Stimulated activated CD4-positive, alpha-beta T cell treated with anti-CD3 and anti-CD28 coated beads, TNF-alpha, amount 100 ng/mL, for 48 hours (primary cell): ENCODE data around the gene METTL13.
"Not testable (repeated sequence)": the region's sequence is repeated elsewhere in the genome, so short reads cannot be mapped to it uniquely, and the experiment has no call there.

ENCODE experiments used
- DNase-seq, 3 donors: peaks; one replicate each; pipeline ENCODE4 v3.0.0-alpha.2; 2020; ENCODE audit warnings: low read depth in 3 of 3

The METTL13 gene

DNA sequence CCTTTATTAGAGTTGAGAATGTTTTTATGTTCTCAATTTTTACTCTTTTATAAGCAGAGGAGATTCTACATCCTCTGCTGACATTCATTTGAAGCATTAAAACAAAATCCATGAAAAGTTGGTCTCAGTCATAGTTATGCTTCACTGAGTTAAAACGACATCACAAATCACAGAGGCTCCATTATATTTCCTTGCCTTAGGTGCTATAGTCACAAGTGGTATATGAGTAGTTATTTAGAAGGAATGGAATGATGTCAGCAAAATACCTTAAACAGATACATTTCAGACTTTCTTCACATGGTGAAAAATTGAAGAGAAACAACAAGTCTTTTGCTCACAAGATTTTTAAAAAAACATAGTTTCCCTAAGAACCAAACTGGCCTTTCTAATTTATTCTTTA lies 11.7 kb upstream of the METTL13 start:
- no peak for DNase-seq

GRCh38 chr1:171772312-171772711 lies 9.1 kb upstream of the METTL13 start:
- no peak for DNase-seq

DNA sequence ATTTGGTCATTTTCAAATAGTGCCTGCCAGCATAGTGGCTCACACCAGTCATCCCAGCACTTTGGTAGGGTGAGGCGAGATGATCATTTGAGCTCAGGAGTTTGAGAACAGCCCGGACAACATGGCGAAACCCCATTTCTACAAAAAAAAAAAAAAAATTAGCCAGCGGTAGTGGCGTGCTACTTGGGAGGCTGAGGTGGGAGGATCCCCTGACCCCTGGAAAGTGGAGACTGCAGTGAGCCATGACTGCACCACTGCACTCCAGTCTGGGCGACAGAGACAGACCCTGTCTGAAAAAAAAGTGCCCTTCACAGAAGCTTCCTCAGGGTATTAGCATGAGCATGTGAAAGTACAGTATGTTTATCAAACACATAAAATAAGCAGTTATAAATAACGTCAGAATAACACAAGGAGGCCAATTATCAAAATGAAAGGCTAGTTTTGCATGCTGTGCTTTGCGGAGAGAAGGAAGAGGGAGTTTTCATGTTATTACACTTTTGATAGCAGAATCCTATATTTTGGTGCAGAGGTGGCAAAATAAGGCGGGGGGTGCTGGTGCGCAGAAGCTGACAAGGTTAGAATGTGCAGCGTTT lies 781 bp upstream of the METTL13 start:
- no peak for DNase-seq

- DNase-seq: no peak
These were observed 2.5 kb downstream of the METTL13 start for GRCh38 chr1:171783816-171784530.

DNA sequence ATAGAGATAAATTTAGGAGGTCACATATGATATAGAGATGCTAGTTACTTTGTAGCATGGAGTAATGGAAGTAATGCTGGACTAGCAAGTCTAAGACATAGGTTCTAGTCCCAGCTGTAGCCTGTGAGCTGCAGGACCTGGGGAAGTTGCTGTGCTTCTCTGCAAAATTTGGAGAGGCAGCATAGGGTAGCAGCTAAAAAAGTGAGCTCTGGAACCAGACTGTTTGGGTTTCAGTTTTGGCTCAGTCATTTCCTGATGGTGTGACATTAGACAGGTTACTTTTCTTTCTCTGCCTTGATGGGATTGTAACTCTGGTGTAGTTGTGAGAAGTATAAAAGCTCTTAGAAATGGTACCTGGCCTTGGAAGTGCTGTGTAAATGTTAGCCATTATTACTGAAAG lies 3.3 kb downstream of the METTL13 start:
- no peak for DNase-seq

- DNase-seq: no peak
These were observed 4.3 kb downstream of the METTL13 start for GRCh38 chr1:171785766-171786165.

GRCh38 chr1:171786534-171786933 lies 5.1 kb downstream of the METTL13 start:
- no peak for DNase-seq

- no peak for DNase-seq
These were observed 6.4 kb downstream of the METTL13 start for GRCh38 chr1:171787686-171788480.

DNA sequence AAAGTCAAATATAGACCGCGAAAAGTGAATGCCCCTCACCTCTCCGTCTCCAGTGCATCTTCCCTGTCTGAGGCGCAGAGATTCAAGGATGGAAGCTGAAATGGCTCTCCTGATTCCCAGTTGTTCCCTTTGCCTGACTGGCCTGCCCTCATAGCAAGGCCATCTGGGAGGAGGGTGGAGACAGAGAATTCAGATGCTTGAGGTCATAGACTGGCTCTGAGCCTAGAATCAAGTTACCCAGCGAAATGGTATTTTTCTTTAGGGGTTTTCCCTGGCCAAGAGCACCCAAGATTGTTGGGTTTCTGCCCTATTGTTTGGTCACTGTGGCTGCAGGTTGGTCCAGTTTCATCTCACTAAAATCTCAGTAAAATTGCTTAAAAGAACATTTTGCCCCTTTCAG lies 7.2 kb downstream of the METTL13 start:
- DNase-seq: no peak

DNA sequence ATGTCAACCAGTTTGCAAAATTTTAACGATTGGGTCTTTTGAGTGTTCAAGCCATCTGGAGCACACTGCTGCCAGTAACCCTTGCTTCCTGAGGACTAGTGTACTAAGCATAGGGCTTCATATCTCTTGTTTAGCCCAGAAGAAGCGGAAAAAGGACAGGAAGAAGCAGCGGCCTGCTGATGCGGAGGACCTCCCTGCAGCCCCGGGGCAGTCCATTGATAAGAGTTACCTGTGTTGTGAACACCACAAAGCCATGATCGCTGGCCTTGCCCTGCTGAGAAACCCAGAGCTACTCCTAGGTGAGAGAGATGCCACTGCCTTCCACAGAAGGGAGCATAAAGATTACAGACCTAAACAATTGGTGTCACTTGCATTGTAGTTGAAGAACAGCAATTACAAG lies 8.9 kb downstream of the METTL13 start:
- DNase-seq: no peak

DNA sequence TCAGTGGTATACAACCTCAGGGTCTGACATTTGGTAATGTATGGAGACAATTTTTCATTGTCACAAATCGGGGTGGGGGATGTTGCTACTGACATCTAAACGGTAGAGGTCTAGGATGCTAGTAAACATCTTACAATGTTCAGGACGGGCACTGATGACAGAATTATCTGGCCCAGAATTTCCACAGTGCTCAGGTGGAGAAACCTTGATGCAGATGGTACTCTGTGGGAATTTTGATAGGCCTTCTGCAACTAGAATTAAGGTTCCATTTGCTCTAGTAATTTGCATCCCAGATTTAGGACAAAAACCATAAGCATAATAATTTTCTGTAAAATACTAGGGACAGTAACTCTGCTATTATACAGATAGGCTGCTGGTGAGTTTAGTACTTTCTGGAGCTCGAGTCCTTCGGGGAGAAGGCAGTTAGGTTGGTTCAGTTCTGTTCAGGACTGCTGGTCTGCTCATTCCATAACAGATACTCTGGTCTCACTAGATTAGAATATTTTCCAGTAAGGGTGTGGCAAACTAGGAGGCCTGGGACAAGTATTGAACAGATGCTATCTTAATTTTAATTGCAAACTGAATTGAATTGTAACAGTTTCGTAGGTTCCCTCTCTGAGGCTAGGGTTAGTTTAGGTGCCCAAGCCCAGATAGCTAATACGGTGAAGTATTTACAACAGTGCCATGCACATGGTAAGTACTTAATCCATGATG lies 11.4 kb downstream of the METTL13 start:
- DNase-seq: no peak

DNA sequence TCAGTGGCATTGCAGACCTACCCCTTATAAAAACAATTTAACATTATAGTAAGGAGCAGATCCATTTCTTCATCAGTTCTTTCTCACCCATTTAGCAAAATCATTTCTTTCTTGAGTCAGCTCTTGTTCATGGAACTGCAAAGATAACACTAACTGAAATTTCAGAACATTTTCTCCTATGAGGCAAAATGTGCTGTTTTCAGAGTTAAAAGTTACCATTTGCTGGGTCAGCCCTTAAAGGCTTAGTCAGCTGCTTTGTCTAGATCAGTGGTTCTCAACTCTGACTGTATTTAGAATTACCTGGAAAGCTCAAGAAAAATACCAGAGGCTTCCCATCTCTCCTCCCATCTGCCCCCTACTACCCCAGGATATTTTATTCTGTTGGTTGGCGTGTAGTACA lies 12.2 kb downstream of the METTL13 start:
- no peak for DNase-seq

DNA sequence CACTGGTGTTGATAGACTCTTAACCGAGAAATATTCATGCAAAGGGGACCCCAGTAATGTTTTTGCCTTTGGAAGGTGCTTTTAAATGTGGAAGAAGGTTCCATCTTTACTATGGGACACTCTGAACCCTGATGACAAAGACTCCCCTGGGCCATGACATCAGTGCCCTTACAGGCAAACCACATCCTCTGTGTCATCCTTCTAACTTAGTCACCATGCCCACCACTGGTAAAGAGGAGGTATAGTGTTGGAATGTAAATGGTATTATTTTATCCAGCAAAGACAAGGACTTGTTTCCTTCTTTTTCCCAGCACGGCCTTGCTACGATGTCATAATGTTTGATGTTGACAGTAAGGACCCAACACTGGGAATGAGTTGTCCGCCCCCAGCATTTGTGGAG lies 12.6 kb downstream of the METTL13 start:
- DNase-seq: peak; percentile 30 to 46 (median 34)

GRCh38 chr1:171796592-171796991 lies 15.1 kb downstream of the METTL13 start:
- no peak for DNase-seq

- no peak for DNase-seq
These were observed 16.9 kb downstream of the METTL13 start for GRCh38 chr1:171798311-171798710.

DNA sequence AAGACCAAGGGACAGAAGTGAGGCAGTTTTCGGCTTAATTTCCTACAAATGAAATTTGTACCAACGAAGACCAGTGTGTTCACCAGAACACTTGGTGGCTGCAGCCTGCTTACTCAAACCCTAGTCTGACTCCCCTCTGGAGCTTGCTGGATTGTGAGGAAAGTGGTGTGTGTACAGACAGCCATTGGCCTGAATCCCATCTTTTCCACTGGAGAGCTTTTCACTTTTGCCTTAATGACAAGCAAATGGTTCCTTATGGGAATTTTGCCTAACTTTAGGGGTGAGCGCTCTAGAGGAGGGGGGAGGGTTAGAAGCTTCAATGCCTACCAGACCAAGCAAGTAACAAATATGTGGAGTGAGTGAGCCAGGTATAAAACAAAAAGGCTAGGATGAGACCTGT lies 17.3 kb downstream of the METTL13 start:
- DNase-seq: no peak

GRCh38 chr1:171799166-171799565 lies 17.7 kb downstream of the METTL13 start:
- DNase-seq: no peak

DNA sequence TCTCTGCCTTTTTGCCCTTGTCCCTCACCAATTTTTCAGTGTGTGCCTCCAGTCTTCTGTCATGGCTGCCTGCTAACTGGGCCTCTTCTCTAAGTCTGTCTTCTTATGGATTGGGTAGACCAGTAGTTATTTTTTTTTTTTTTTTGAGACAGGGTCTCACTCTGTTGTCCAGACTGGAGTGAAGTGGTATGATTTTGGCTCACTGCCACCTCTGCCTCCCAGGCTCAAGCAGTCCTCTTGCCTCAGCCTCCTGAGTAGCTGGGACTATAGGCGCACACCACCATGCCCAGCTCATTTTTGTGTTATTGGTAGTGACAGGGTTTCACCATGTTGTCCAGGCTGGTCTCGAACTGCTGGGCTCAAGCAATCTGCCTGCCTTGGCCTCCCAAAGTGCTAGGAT lies 18.2 kb downstream of the METTL13 start:
- DNase-seq: not testable (repeated sequence)

- no peak for DNase-seq
These were observed 18.9 kb downstream of the METTL13 start for GRCh38 chr1:171800342-171800741.

DNA sequence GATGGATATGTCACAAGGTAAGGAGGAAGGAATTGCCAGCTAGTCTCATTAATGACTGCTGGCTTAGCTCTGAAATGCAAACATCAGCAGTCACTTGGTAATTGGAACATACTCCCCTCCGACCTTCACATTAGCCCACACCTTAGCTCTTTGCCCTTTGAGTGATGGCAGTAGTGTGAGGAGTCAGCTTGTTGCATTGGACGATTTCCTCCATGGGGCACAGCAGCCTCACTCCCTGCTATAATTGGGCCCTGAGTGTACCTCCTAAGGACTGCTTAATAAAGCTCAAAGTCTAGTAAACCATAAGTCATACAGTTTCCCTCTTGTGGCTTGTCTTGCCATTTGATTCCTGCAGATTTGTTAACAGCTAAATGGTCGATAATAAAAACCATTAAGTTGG lies 19.4 kb downstream of the METTL13 start:
- no peak for DNase-seq

DNA sequence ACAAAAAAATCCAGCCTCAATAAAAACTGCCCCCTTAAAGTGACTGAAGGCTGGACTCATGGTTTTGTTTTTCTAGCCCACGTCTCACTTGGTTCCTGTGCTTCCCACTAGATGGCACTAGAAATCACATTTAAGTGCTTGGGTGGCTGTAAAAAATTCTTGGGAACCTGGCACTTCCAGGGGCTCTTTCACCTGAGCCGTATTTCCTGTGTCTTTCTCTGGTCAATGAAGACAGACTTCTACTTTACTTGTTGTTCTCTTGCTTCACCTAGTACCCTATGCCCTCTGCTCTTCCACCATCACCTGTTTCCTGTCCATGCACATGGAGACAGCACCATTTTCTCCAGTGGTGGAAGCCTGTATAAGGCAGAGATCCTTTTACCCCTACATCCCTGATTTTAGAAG lies 20.0 kb downstream of the METTL13 start:
- DNase-seq: no peak

- no peak for DNase-seq
These were observed 20.7 kb downstream of the METTL13 start for GRCh38 chr1:171802207-171802606.
